Measurements from ENCODE around the gene PCSK6.

PCSK6 gene

DNA sequence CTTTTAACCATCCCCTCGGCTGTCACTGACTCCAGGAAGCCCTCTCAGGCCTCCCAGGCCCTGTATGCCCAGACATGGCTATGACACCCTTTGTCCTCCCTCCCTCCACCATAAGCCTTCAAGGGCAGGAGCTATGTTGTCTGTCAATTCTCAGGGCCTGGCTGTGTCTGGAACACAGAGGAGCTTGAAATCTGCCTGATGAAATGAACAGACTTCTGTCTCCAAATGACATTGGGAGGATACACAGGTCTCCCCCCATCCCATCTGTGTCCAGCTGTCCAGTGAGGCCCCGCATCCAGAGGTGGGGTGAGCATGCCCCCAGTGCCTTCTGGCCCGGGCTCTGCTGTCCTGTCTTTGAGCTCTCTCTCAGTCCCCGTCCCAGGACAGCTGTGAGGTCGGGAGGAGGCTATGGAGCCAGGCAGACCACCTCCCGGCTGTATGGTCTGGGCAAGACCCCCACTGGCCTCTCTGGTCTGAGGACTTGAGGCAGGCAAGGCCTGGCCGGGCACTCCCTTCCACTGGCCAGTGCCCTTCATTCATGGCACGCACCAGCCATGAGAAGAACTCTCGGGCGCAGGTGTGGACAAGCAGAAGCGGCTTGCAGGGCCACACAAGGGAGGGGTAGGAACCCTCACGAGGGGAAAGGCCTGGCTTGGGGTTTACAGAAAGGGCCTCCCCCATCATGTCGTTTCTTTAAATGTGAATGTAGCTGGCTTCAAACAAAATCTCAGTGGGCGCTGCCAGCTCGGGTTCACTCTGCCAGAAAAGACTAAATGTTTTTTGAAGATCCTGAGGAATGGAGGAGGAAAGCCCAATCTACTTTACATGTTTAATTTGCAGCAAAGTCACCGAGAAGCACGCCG is 38.9 kb downstream of the PCSK6 start:
- TF ChIP-seq CTCF (IDR thresholded peaks at IDR 0.05; ENCODE audit: insufficient read depth, low read depth, low read length, missing control alignments), result no peak
- H3K4me3 ChIP-seq (ENCODE audit: low read depth, low read length), result no peak overlapping the region
- no peak for DNase-seq (ENCODE audit: low read depth)

GRCh38 chr15:101449471-101450402 is 39.8 kb downstream of the PCSK6 start:
- DNase-seq (ENCODE audit: low read depth), result no peak
- H3K4me3 ChIP-seq (ENCODE audit: low read depth, low read length), result no peak overlapping the region
- TF ChIP-seq CTCF (IDR thresholded peaks at IDR 0.05; ENCODE audit: insufficient read depth, low read depth, low read length, missing control alignments), result no peak

- DNase-seq (ENCODE audit: low read depth), result no peak
- no peak overlapping the region for H3K4me3 ChIP-seq (ENCODE audit: low read depth, low read length)
- TF ChIP-seq CTCF (IDR thresholded peaks at IDR 0.05; ENCODE audit: insufficient read depth, low read depth, low read length, missing control alignments), result no peak
Measured at GRCh38 chr15:101448336-101448735, 41.2 kb downstream of the PCSK6 start.

DNA sequence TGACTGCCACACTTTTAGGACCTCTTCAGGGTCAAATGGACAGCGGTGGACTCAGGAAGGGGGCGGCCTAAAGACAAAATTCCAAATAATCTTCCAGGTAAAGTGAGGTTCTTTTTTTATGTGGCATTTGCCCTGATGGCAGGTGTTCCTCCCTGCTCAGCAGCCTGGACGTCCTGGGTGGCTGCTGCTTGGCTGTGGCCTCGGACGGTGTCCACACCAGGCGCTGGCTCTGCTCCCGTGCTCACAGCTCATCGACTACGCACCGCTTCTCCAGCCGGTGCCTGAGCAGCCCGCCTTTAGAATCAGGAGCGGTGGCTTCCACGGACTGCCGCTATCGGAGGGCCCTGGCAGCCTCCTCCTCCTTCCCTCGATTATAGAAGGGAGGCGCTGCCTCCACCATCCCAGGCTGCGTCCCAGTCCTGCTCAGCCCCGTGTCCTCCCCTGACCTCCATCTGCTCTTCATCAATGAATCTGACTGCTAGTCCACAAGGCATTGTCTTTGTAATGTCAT is 41.9 kb downstream of the PCSK6 start:
- no peak for TF ChIP-seq CTCF (IDR thresholded peaks at IDR 0.05; ENCODE audit: insufficient read depth, low read depth, low read length, missing control alignments)
- DNase-seq (ENCODE audit: low read depth), result no peak
- H3K4me3 ChIP-seq (ENCODE audit: low read depth, low read length), result no peak overlapping the region

- no peak for TF ChIP-seq CTCF (IDR thresholded peaks at IDR 0.05; ENCODE audit: insufficient read depth, low read depth, low read length, missing control alignments)
- H3K4me3 ChIP-seq (ENCODE audit: low read depth, low read length), result no peak overlapping the region
- no peak for DNase-seq (ENCODE audit: low read depth)
Measured at GRCh38 chr15:101447168-101447533, 42.4 kb downstream of the PCSK6 start.

GRCh38 chr15:101446518-101447167 is 42.9 kb downstream of the PCSK6 start:
- TF ChIP-seq CTCF (IDR thresholded peaks at IDR 0.05; ENCODE audit: insufficient read depth, low read depth, low read length, missing control alignments), result no peak
- no peak overlapping the region for H3K4me3 ChIP-seq (ENCODE audit: low read depth, low read length)
- DNase-seq (ENCODE audit: low read depth), result no peak
